Cardiac muscle cell (in vitro differentiated cells and primary cell): ENCODE measurements around the gene MAD2L1. TPM values are rescaled to one million over a fixed set of nuclear protein-coding genes. Genes with fewer than 3 reads are reported as not detected.

Experiments
- DNase-seq, 2 donors: peaks; one replicate each; pipeline versions ENCODE4 v3.0.0 to v3.0.0-alpha.2; 2010 to 2017; ENCODE audit warnings: low read depth in 1 of 2, low spot score in 1 of 2
- H3K27ac ChIP-seq: fragments of 200-600 bp; sonication (generic); 2 replicates; pipeline ENCODE4 v1.5.1; 2016
- H3K27me3 ChIP-seq: fragments of 200-600 bp; sonication (generic); 2 replicates; pipeline ENCODE4 v1.6.0; 2016; ENCODE audit warnings: control low read depth
- H3K36me3 ChIP-seq: fragments of 200-600 bp; sonication (generic); 2 replicates; pipeline ENCODE4 v1.5.1; 2016; ENCODE audit warnings: control low read depth
- H3K4me1 ChIP-seq: fragments of 200-600 bp; sonication (generic); 2 replicates; pipeline ENCODE4 v1.8.1; 2017; ENCODE audit warnings: low read depth, mild to moderate bottlenecking, mixed run types
- H3K4me3 ChIP-seq: fragments of 200-600 bp; sonication (generic); 2 replicates; pipeline ENCODE4 v1.5.1; 2016; ENCODE audit warnings: mild to moderate bottlenecking
- H3K9me3 ChIP-seq: fragments of 200-600 bp; sonication (generic); 2 replicates; pipeline ENCODE4 v1.5.1; 2017; ENCODE audit warnings: low read depth, mild to moderate bottlenecking, control low read depth
- CTCF ChIP-seq: IDR thresholded peaks from 2 replicates; pipeline ENCODE4 v1.5.1; 2012; ENCODE audit warnings: low read depth, mild to moderate bottlenecking, low read length
- polyA plus RNA-seq: library from polyadenylated mRNA; unstranded; fragments of >200 nt; fragmentation: Nextera tagmentation; extraction: Ambion mirVana; gene quantifications from 2 replicates; pipeline ENCODE4 v1.2.1, GENCODE V29; 2016
- total RNA-seq: library from RNA; depleted of rRNA; stranded (reverse); fragments of >200 nt; gene quantifications from 2 replicates; pipeline ENCODE4 v1.2.3, GENCODE V29; 2016

Gene MAD2L1
- total and polyA plus RNA-seq, 2 experiments from 2014 or later, result 11.6 to 42.0 TPM

- Histone ChIP-seq H3K4me1 (no peaks in the 10 kb centered on the region), H3K9me3 (no peaks in the 10 kb centered on the region), H3K36me3 (no peaks in the 10 kb centered on the region), H3K27ac (no peak overlapping the region), H3K4me3 (no peak overlapping the region), H3K27me3 (no peaks in the 10 kb centered on the region)
- DNase-seq, result no peak
- TF ChIP-seq CTCF, result no peak
Measured at GRCh38 chr4:120026853-120027252, 39.8 kb downstream of the MAD2L1 start.

DNA sequence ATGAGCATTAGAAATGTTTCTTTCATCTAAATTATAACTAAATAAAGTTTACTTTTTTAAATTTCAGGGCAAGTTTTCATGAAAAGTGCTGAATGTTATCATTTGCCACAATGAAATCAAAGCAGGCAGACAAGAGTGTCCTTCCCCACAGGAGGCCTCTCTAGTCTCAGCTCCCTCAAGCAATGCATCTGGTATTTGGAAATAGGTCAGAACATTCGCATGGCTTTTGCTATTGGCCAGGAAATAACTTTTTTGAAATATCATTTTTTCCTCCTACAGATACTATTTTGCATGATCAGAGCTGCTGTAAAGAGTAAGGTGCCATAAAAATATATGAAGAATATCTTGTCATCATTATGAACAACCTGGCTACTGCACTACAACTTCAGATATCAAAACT is 41.1 kb downstream of the MAD2L1 start:
- no peak for DNase-seq
- Histone ChIP-seq H3K27ac (no peak overlapping the region), H3K36me3 (no peaks in the 10 kb centered on the region), H3K4me1 (no peaks in the 10 kb centered on the region), H3K27me3 (no peaks in the 10 kb centered on the region), H3K9me3 (no peaks in the 10 kb centered on the region), H3K4me3 (no peak overlapping the region)
- TF ChIP-seq CTCF, result no peak

GRCh38 chr4:120018786-120019185 is 47.9 kb downstream of the MAD2L1 start:
- DNase-seq, result no peak
- H3K4me1 ChIP-seq, result no peaks in the 10 kb centered on the region
- no peaks in the 10 kb centered on the region for H3K36me3 ChIP-seq
- no peak for TF ChIP-seq CTCF
- no peak overlapping the region for H3K27ac ChIP-seq
- H3K9me3 ChIP-seq, result no peaks in the 10 kb centered on the region
- H3K4me3 ChIP-seq, result no peak overlapping the region
- no peaks in the 10 kb centered on the region for H3K27me3 ChIP-seq

DNA sequence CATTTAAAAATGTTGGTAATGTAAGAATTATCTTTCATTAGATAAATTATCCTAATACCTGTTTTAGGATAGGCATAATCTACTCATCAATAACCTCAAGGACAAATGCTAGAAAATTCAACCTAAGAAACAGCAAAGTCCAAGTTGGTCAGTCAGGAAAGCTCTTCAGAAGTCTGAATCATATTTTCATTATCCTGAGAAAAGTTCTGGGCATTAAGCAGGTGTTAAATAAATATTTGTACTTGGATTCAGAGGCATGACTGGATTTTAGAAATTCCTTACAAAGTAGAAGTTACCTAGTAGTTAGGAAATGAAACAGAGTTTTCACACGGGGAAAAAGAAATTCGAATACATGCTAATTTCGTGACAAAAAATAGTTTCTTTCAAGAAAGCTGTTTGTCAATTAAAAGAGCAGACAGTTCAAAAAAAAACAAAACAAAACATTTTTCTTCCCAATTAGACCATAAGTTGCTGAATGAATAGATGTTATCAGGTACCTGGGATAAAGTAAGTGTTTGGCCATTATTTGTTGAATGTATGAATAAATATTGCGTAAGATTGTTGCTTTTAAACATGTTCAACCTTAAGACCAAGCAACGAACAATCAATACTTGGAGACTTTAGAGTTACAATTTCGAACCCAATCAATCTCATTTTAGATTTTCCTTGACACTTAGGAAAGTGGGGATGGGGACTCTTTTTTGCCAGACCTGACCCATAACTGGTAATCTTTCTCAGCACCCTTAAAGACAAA is 48.5 kb downstream of the MAD2L1 start:
- no peak for TF ChIP-seq CTCF
- Histone ChIP-seq H3K36me3 (no peaks in the 10 kb centered on the region), H3K4me3 (no peak overlapping the region), H3K4me1 (no peaks in the 10 kb centered on the region), H3K9me3 (no peaks in the 10 kb centered on the region), H3K27ac (no peak overlapping the region), H3K27me3 (no peaks in the 10 kb centered on the region)
- DNase-seq, result no peak

DNA sequence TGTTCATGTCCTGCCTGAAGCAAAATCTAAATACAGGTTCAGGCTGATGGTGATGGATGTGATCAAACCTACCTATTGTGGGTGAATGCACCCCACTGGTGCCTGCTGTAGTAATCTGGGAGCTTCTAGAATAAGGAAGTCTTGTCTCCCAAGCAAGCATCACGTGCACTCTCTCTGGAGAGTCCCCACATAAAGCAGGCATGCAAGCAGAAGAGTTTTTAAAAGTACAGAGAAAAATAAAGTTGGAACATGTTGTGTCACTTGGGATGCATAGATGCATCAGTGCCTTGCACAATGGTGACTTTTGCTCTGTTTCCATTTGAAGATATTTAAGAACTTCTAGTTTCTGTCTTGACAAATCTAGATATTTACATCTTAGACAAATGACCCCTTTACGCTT is 54.9 kb downstream of the MAD2L1 start:
- H3K4me3 ChIP-seq, result no peak overlapping the region

More for the DNA sequence above, 54.9 kb downstream of the MAD2L1 start:
- Histone ChIP-seq H3K27me3 (no peaks in the 10 kb centered on the region), H3K4me1 (no peaks in the 10 kb centered on the region), H3K27ac (no peak overlapping the region), H3K36me3 (no peaks in the 10 kb centered on the region), H3K9me3 (no peaks in the 10 kb centered on the region)
- TF ChIP-seq CTCF, result no peak
- no peak for DNase-seq
